ENCODE measurements around the gene IL1RAPL1.

The IL1RAPL1 gene

DNA sequence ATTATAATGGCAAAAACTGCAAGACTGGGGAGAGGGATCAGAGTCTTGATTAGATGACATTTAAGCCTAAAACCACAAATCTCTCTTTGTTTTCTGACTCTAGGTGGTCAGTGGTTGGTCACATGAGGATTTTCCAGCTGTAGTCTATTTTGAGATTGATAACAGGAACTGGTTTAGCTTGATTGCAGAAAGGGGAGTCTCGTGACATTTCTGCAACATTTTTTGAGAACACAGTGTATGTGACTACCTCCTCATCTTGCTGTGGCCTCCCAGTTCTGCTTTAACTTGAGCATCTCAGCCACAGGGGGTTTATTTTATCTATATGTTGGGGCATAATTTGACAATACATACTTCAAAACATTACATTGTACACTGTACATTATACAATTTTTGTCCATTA lies 901.7 kb downstream of the IL1RAPL1 start:
- Histone ChIP-seq H3K4me3 (ENCODE audit: low read length in 2 of 2) (no peak overlapping the region), H3K9ac (ENCODE audit: low read length in 2 of 2) (no peak overlapping the region)

DNA sequence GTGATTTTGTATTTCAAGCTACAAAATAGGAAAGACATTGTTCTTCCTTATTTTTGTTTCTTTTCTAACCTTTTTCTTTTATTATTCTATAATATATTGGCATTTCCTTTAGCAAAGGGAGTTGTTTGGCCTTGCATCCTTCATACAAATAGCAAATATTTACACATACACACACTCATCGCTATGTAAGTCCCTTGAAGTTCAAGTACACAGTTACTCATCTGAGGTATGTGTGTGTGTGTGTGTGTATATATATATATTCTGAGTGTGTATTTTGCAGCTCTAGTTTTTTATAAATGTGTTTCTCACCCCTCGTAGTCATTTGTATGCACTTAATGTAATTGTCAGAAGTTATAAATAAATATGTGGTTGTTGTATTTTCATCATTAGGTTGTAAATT lies 903.4 kb downstream of the IL1RAPL1 start:
- H3K4me3 ChIP-seq (ENCODE audit: low read length in 2 of 2): no peak overlapping the region
- H3K27ac ChIP-seq (ENCODE audit: low read length): no peak overlapping the region
- H3K9me3 ChIP-seq (ENCODE audit: control insufficient read depth in 2 of 2, low read length in 2 of 2): no peaks in the 10 kb centered on the region
- H3K4me1 ChIP-seq (ENCODE audit: control insufficient read depth, insufficient read depth, low read length): no peaks in the 10 kb centered on the region
- H3K36me3 ChIP-seq (ENCODE audit: control insufficient read depth in 2 of 2, insufficient read depth in 2 of 2, low read length in 2 of 2): no peaks in the 10 kb centered on the region
- no peaks in the 10 kb centered on the region for H3K27me3 ChIP-seq (ENCODE audit: control insufficient read depth in 1 of 2, insufficient read depth in 2 of 2, low read length in 2 of 2)
- H3K9ac ChIP-seq (ENCODE audit: low read length in 2 of 2): no peak overlapping the region

More for the DNA sequence above, 901.7 kb downstream of the IL1RAPL1 start:
- H3K9me3 ChIP-seq (ENCODE audit: control insufficient read depth in 2 of 2, low read length in 2 of 2): no peaks in the 10 kb centered on the region
- no peaks in the 10 kb centered on the region for H3K4me1 ChIP-seq (ENCODE audit: control insufficient read depth, insufficient read depth, low read length)
- H3K27ac ChIP-seq (ENCODE audit: low read length): no peak overlapping the region
- H3K27me3 ChIP-seq (ENCODE audit: control insufficient read depth in 1 of 2, insufficient read depth in 2 of 2, low read length in 2 of 2): no peaks in the 10 kb centered on the region
- no peaks in the 10 kb centered on the region for H3K36me3 ChIP-seq (ENCODE audit: control insufficient read depth in 2 of 2, insufficient read depth in 2 of 2, low read length in 2 of 2)

DNA sequence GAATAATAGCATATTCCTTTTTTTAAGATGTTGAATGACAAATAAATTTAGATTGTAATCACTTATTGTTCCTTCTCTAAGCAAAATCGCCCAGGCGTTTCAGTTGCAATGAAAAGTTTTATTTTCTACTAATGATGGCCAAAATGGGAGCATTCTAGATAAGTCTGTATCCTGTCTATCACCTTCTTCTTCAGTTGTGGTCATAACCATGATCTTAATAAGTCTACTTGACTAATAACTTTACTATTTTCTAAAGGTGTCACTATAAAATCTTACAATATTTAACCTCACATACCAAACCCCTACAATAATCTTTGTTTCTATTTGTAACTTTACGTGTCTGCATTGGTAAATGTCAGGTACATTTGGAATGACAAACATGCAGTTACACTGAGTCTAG lies 904.4 kb downstream of the IL1RAPL1 start:
- no peaks in the 10 kb centered on the region for H3K9me3 ChIP-seq (ENCODE audit: control insufficient read depth in 2 of 2, low read length in 2 of 2)
- no peaks in the 10 kb centered on the region for H3K4me1 ChIP-seq (ENCODE audit: control insufficient read depth, insufficient read depth, low read length)
- no peaks in the 10 kb centered on the region for H3K27me3 ChIP-seq (ENCODE audit: control insufficient read depth in 1 of 2, insufficient read depth in 2 of 2, low read length in 2 of 2)
- H3K4me3 ChIP-seq (ENCODE audit: low read length in 2 of 2): no peak overlapping the region
- no peak overlapping the region for H3K27ac ChIP-seq (ENCODE audit: low read length)
- no peaks in the 10 kb centered on the region for H3K36me3 ChIP-seq (ENCODE audit: control insufficient read depth in 2 of 2, insufficient read depth in 2 of 2, low read length in 2 of 2)
- no peak overlapping the region for H3K9ac ChIP-seq (ENCODE audit: low read length in 2 of 2)

DNA sequence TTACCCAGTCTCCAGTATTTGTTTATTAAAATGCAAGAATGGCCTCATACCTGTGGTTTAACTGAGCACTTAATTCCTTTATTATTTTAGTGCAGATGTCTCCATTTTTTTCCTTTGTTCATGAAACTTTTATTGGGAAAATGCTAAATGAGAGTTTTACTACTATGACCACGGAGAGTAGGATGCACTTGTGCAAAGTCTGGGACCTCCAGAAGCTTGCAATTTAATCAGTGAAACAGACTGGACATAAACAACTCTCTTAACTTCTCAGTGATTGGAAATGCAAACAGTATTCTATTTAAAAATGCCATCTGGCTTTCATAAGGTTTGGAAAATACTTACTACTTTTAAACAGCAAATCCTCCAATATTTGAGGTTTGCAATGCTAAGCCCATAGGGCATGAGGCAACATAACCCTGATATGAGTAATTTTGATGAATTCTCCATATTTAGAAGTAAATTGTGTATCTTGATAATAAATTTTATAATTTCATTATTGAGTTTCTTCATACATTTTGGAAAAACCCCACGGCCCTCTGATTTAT lies 909.5 kb downstream of the IL1RAPL1 start:
- no peak overlapping the region for H3K4me3 ChIP-seq (ENCODE audit: low read length in 2 of 2)

DNA sequence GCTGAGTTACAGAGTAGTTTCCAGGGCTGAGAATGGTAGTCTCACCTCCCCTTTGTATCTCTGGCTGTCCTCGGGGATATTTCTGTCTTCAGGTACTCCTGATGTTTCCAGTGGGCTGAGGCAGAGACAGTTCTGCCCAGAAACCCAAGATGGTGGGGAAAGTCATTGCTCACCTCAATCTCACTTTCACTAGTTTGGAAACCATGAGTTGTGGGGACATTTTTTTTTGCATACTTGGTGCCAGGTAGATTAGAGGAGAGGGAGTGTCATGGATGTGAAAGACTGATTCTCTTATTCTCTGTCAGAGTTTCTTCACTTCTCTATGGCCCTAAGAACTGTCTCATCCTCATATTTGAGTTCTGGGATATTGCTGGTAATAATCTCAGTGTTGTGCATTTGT lies 919.5 kb downstream of the IL1RAPL1 start:
- Histone ChIP-seq H3K4me1 (ENCODE audit: control insufficient read depth, insufficient read depth, low read length) (no peaks in the 10 kb centered on the region), H3K27me3 (ENCODE audit: control insufficient read depth in 1 of 2, insufficient read depth in 2 of 2, low read length in 2 of 2) (no peaks in the 10 kb centered on the region), H3K4me3 (ENCODE audit: low read length in 2 of 2) (no peak overlapping the region), H3K27ac (ENCODE audit: low read length) (no peak overlapping the region), H3K9ac (ENCODE audit: low read length in 2 of 2) (no peak overlapping the region), H3K9me3 (ENCODE audit: control insufficient read depth in 2 of 2, low read length in 2 of 2) (no peaks in the 10 kb centered on the region), H3K36me3 (ENCODE audit: control insufficient read depth in 2 of 2, insufficient read depth in 2 of 2, low read length in 2 of 2) (no peaks in the 10 kb centered on the region)

More for the DNA sequence above, 909.5 kb downstream of the IL1RAPL1 start:
- Histone ChIP-seq H3K9ac (ENCODE audit: low read length in 2 of 2) (no peak overlapping the region), H3K4me1 (ENCODE audit: control insufficient read depth, insufficient read depth, low read length) (no peaks in the 10 kb centered on the region), H3K27ac (ENCODE audit: low read length) (no peak overlapping the region), H3K27me3 (ENCODE audit: control insufficient read depth in 1 of 2, insufficient read depth in 2 of 2, low read length in 2 of 2) (no peaks in the 10 kb centered on the region), H3K36me3 (ENCODE audit: control insufficient read depth in 2 of 2, insufficient read depth in 2 of 2, low read length in 2 of 2) (no peaks in the 10 kb centered on the region), H3K9me3 (ENCODE audit: control insufficient read depth in 2 of 2, low read length in 2 of 2) (no peaks in the 10 kb centered on the region)

DNA sequence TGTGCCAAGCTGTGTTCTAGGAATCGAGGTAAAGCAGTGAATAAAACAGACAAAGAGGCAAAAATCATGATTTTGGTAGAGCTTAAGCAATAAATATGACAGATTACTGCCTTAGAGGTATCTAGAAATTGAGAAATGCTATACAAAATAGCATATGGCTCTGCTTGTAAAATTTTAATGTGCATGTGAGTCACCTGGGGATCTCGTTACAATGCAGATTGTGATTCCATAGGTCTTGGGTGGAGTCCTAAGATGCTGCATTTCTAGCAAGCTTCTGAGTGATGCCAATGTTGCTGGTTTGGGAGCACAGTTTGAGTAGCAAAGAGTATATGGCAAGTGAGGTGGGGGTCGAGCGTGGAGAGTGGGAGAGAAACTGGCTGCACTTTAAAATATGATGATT lies 930.9 kb downstream of the IL1RAPL1 start:
- Histone ChIP-seq H3K4me1 (ENCODE audit: control insufficient read depth, insufficient read depth, low read length) (no peaks in the 10 kb centered on the region), H3K4me3 (ENCODE audit: low read length in 2 of 2) (no peak overlapping the region), H3K27ac (ENCODE audit: low read length) (no peak overlapping the region), H3K36me3 (ENCODE audit: control insufficient read depth in 2 of 2, insufficient read depth in 2 of 2, low read length in 2 of 2) (no peaks in the 10 kb centered on the region), H3K27me3 (ENCODE audit: control insufficient read depth in 1 of 2, insufficient read depth in 2 of 2, low read length in 2 of 2) (no peaks in the 10 kb centered on the region), H3K9ac (ENCODE audit: low read length in 2 of 2) (no peak overlapping the region), H3K9me3 (ENCODE audit: control insufficient read depth in 2 of 2, low read length in 2 of 2) (no peaks in the 10 kb centered on the region)

DNA sequence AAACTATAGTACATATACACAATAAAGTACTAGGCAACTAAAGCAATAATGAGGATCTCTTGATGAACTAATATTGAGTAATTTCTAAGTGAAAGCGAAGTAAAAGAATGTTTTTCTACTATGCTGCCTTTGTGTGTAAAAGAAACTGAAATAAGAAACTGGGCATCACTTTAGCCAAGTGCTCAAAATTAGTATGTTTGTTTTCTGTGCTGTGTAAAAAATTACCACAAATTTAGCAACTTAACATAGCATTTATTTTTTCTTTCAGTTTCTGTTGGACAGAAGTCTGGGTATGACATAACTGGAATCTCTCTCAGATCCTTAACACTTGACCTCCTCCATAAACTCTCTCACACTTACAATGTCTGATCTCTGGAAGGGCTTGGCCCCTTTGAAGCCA lies 941.0 kb downstream of the IL1RAPL1 start:
- Histone ChIP-seq H3K36me3 (ENCODE audit: control insufficient read depth in 2 of 2, insufficient read depth in 2 of 2, low read length in 2 of 2) (no peaks in the 10 kb centered on the region), H3K27me3 (ENCODE audit: control insufficient read depth in 1 of 2, insufficient read depth in 2 of 2, low read length in 2 of 2) (no peaks in the 10 kb centered on the region), H3K27ac (ENCODE audit: low read length) (no peak overlapping the region), H3K4me3 (ENCODE audit: low read length in 2 of 2) (no peak overlapping the region), H3K9me3 (ENCODE audit: control insufficient read depth in 2 of 2, low read length in 2 of 2) (no peaks in the 10 kb centered on the region), H3K4me1 (ENCODE audit: control insufficient read depth, insufficient read depth, low read length) (no peaks in the 10 kb centered on the region), H3K9ac (ENCODE audit: low read length in 2 of 2) (no peak overlapping the region)

DNA sequence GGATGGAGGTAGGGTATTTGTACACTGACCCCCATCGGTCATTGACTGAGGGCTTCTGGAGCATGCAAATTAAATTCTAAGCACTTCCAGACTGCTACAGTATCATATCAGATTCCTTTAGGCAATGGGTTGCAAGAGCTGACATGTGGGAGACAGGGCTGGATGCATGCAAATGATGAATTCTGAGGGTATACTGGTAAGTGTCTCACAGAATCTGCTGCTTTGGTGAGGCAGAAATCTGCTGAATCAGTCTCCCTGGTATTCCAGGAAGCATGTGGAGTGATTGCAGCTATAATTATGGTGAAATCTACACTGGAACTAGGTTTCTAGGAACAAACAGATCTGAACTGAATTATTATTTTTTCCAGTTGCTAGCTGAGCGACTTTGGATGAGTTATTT lies 943.3 kb downstream of the IL1RAPL1 start:
- no peak overlapping the region for H3K27ac ChIP-seq (ENCODE audit: low read length)
- H3K9me3 ChIP-seq (ENCODE audit: control insufficient read depth in 2 of 2, low read length in 2 of 2): no peaks in the 10 kb centered on the region
- H3K27me3 ChIP-seq (ENCODE audit: control insufficient read depth in 1 of 2, insufficient read depth in 2 of 2, low read length in 2 of 2): no peaks in the 10 kb centered on the region
- H3K9ac ChIP-seq (ENCODE audit: low read length in 2 of 2): no peak overlapping the region
- H3K4me3 ChIP-seq (ENCODE audit: low read length in 2 of 2): no peak overlapping the region
- H3K4me1 ChIP-seq (ENCODE audit: control insufficient read depth, insufficient read depth, low read length): no peaks in the 10 kb centered on the region
- H3K36me3 ChIP-seq (ENCODE audit: control insufficient read depth in 2 of 2, insufficient read depth in 2 of 2, low read length in 2 of 2): no peaks in the 10 kb centered on the region

DNA sequence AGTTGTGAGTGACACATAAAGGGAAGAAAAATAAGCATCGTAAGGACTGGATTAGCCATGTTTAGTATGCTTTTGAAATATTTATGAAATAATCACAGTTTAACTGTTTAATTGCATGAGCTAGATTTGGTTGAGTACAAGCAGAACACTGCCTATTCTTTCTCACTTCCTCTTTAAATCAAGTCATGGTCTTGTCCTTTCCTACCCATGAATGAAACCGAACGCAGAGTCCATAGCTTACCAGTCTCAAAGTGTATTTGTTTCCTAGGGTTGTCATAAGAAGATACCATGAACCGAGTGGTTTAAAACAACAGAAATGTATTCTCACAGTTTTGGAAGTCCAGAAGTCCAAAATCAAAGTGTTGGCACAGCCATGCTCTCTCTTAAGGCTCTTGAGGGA lies 944.1 kb downstream of the IL1RAPL1 start:
- no peaks in the 10 kb centered on the region for H3K36me3 ChIP-seq (ENCODE audit: control insufficient read depth in 2 of 2, insufficient read depth in 2 of 2, low read length in 2 of 2)
- H3K4me1 ChIP-seq (ENCODE audit: control insufficient read depth, insufficient read depth, low read length): no peaks in the 10 kb centered on the region
- H3K27me3 ChIP-seq (ENCODE audit: control insufficient read depth in 1 of 2, insufficient read depth in 2 of 2, low read length in 2 of 2): no peaks in the 10 kb centered on the region

DNA sequence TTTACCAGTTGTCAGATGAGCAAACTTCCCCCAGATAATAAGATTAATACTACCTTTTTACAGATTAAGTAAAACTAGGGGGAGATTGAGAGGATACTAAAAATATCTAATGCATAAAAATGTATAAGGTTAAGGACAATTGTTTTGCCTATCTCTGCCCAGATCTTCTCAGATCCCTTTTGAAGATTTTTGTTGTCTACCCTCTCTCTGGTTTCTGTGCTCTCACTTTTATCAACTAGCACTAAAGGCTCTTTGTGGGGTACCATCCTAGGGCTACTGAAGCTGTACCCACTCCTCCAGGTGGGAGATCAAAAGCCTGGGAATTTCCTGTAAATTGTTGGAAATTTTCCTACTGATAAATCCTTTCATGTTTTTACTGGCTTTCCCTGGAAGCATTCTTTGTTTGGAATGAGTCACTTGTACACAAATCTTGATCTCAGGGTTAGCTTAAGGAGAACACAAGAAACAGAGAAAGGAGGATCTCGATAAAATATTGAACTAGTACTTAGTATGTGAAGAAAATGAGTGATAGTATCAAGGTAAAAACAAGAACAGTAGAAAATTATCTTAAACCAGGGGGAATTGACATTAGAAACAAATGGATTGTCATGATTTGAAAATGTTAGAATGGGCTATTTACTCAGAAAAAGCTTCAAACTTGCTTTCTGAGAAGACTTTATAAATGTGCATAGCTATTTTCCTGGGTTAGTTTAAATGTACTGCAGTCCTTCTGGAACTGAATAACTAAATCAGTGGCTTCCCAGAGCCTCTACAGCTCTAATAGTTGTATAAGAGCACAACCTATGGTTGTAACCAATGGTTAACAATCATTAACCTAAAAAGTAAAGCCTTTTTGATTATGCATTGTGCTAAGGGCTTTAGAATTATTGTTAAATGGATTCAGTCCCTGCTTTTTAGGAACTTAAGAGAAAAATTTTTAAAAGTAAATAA lies 948.2 kb downstream of the IL1RAPL1 start:
- H3K27me3 ChIP-seq (ENCODE audit: control insufficient read depth in 1 of 2, insufficient read depth in 2 of 2, low read length in 2 of 2): no peaks in the 10 kb centered on the region
- H3K27ac ChIP-seq (ENCODE audit: low read length): no peak overlapping the region
- no peaks in the 10 kb centered on the region for H3K36me3 ChIP-seq (ENCODE audit: control insufficient read depth in 2 of 2, insufficient read depth in 2 of 2, low read length in 2 of 2)
- H3K9me3 ChIP-seq (ENCODE audit: control insufficient read depth in 2 of 2, low read length in 2 of 2): no peaks in the 10 kb centered on the region
- no peak overlapping the region for H3K9ac ChIP-seq (ENCODE audit: low read length in 2 of 2)
- H3K4me3 ChIP-seq (ENCODE audit: low read length in 2 of 2): no peak overlapping the region
- no peaks in the 10 kb centered on the region for H3K4me1 ChIP-seq (ENCODE audit: control insufficient read depth, insufficient read depth, low read length)

More for the DNA sequence above, 944.1 kb downstream of the IL1RAPL1 start:
- H3K4me3 ChIP-seq (ENCODE audit: low read length in 2 of 2): no peak overlapping the region
- H3K27ac ChIP-seq (ENCODE audit: low read length): no peak overlapping the region
- H3K9me3 ChIP-seq (ENCODE audit: control insufficient read depth in 2 of 2, low read length in 2 of 2): no peaks in the 10 kb centered on the region
- no peak overlapping the region for H3K9ac ChIP-seq (ENCODE audit: low read length in 2 of 2)

DNA sequence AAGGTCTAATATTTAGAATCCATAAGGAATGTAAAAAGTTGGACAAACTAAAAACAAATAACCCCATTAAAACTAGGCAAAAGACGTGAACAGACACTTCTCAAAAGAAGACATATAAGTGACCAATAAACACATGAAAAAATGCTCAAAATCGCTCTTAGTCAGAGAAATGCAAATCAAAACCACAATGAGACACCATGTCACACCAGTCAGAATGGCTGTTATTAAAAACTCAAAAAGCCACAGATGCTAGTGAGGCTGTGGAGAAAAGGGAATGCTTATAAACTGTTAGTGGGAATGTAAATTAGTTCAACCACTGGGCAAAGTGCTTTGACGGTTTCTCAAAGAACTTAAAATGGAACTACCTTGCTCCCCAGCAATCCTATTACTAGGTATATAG lies 953.8 kb downstream of the IL1RAPL1 start:
- H3K36me3 ChIP-seq (ENCODE audit: control insufficient read depth in 2 of 2, insufficient read depth in 2 of 2, low read length in 2 of 2): no peaks in the 10 kb centered on the region
- no peak overlapping the region for H3K9ac ChIP-seq (ENCODE audit: low read length in 2 of 2)

More for the DNA sequence above, 953.8 kb downstream of the IL1RAPL1 start:
- Histone ChIP-seq H3K4me3 (ENCODE audit: low read length in 2 of 2) (no peak overlapping the region), H3K27ac (ENCODE audit: low read length) (no peak overlapping the region), H3K4me1 (ENCODE audit: control insufficient read depth, insufficient read depth, low read length) (no peaks in the 10 kb centered on the region), H3K9me3 (ENCODE audit: control insufficient read depth in 2 of 2, low read length in 2 of 2) (no peaks in the 10 kb centered on the region), H3K27me3 (ENCODE audit: control insufficient read depth in 1 of 2, insufficient read depth in 2 of 2, low read length in 2 of 2) (no peaks in the 10 kb centered on the region)

Data from stomach smooth muscle (tissue), 2 donors.